ENCODE measurements around the gene TNKS2. TPM values are rescaled to one million over a fixed set of nuclear protein-coding genes. Genes with fewer than 3 reads are reported as not detected.

TNKS2 gene
- total and polyA plus RNA-seq, 2 of the 13 experiments (the other 11 are each of a cell fraction or from before 2014, with no cell fraction given) = 15.2 to 19.4 TPM

- ChIA-PET POLR2A (no interaction called here), CTCF (ENCODE audit: low intra/inter-chr PET ratio, low total read pairs) (no interaction called here)
- no peak for ATAC-seq
- Histone ChIP-seq H3K4me3 (replicated peaks in 1 of 3; ENCODE audit: insufficient read depth in 1 of 3, low read depth in 2 of 3, low read length in 3 of 3) (no peak overlapping the region), H3K9ac (ENCODE audit: insufficient read depth, low read depth, low read length) (no peak overlapping the region), H3K4me2 (ENCODE audit: low read depth, low read length) (no peak overlapping the region), H3K27me3 (ENCODE audit: control insufficient read depth in 1 of 2, insufficient read depth in 2 of 2, low read length in 2 of 2) (no peaks in the 10 kb centered on the region), H3K79me2 (ENCODE audit: insufficient read depth, low read length) (no peaks in the 10 kb centered on the region), H2AFZ (ENCODE audit: low read length) (no peak overlapping the region), H4K20me1 (ENCODE audit: insufficient read depth, low read length) (no peaks in the 10 kb centered on the region), H3K27ac (ENCODE audit: extremely low read length, insufficient read depth, low read length) (no peak overlapping the region), H3K9me3 (ENCODE audit: low read length) (no peaks in the 10 kb centered on the region), H3K4me1 (ENCODE audit: insufficient read depth, low read length) (no peaks in the 10 kb centered on the region), H3K36me3 (replicated peaks in 1 of 2; ENCODE audit: control insufficient read depth in 1 of 2, insufficient read depth in 2 of 2, low read length in 2 of 2) (peaks cover 8 to 46% of the 10 kb centered on the region in 2 experiments)
- TF ChIP-seq EHMT2 (IDR thresholded peaks at IDR 0.05; ENCODE audit: borderline replicate concordance, low read depth, low read length) (no peak), ZNF674 (CRISPR knock-in tag; IDR thresholded peaks at IDR 0.05; ENCODE audit: low read depth) (no peak), ZNF18 (CRISPR knock-in tag; IDR thresholded peaks at IDR 0.05; ENCODE audit: insufficient replicate concordance) (no peak), FOXM1 (CRISPR knock-in tag; IDR thresholded peaks at IDR 0.05) (no peak), FOXK2 (IDR thresholded peaks at IDR 0.05) (no peak), GPN1 (CRISPR knock-in tag; IDR thresholded peaks at IDR 0.05; ENCODE audit: borderline replicate concordance) (no peak), HHEX (CRISPR knock-in tag; IDR thresholded peaks at IDR 0.05) (no peak), HOXA3 (CRISPR knock-in tag; IDR thresholded peaks at IDR 0.05) (no peak), MTF2 (CRISPR knock-in tag; IDR thresholded peaks at IDR 0.05; ENCODE audit: borderline replicate concordance) (no peak), ZNF589 (CRISPR knock-in tag; conservative IDR thresholded peaks at IDR 0.05) (no peak), ZNF609 (CRISPR knock-in tag; IDR thresholded peaks at IDR 0.05; ENCODE audit: borderline replicate concordance) (no peak), ZNF597 (CRISPR knock-in tag; IDR thresholded peaks at IDR 0.05) (no peak), ZNF329 (CRISPR knock-in tag; IDR thresholded peaks at IDR 0.05; ENCODE audit: low read depth) (no peak)
- no peak for DNase-seq (ENCODE audit: low spot score)
- in situ Hi-C loops (cut with HindIII; ENCODE audit: extremely low pct_ligation_motif_present, low pct_unique_long_range_greater_than_20kb) (loop anchor here (25.0 kb wide), 1 partner anchor 573 kb away; no protein-coding TSS in a partner anchor), intact Hi-C loops (cut with micrococcal nuclease; ENCODE audit: unreplicated experiment) (no loop called here)
- 30% methylated on average over 2 of the region's 2 CpGs for WGBS (ENCODE audit: low lambda C conversion rate)
- BruUV-seq (replicated peaks) = no TSS peak
- FAIRE-seq = no peak
These were observed 65.9 kb downstream of the TNKS2 start for GRCh38 chr10:91864099-91864498.
